K562 (cell line): ENCODE data around the gene POLR1A. TPM values are rescaled to one million over a fixed set of nuclear protein-coding genes. Genes with fewer than 3 reads are reported as not detected.

Experiments
- ELF1 ChIP-seq: fragments of 200-800 bp; sonication (Bioruptor generic); IDR thresholded peaks from 2 replicates; pipeline ENCODE4 v1.6.1; 2016; ENCODE audit warnings: missing genetic modification characterization, missing compliant biosample characterization
- FOS ChIP-seq: IDR thresholded peaks from 3 replicates; pipeline ENCODE4 v1.6.1; 2011; ENCODE audit not compliant: insufficient read length; ENCODE audit errors: extremely low read depth
- HCFC1 ChIP-seq: IDR thresholded peaks from 2 replicates; pipeline ENCODE4 v1.6.1; 2012; ENCODE audit warnings: low read depth, low read length, improper control_type of control experiment
- HNRNPUL1 ChIP-seq: fragments of 200-400 bp; formaldehyde crosslinking; IDR thresholded peaks from 2 replicates; pipeline ENCODE4 v1.6.1; 2017; ENCODE audit warnings: low read length
- JUND ChIP-seq, 2 experiments: IDR thresholded peaks; 2 replicates in 1 of 2; 3 replicates in 1 of 2; pipeline ENCODE4 v1.6.1; 2011; ENCODE audit warnings: borderline replicate concordance in 2 of 2, low read depth in 2 of 2, low read length in 2 of 2, improper control_type of control experiment in 1 of 2, missing biosample characterization in 1 of 2, missing genetic modification characterization in 1 of 2, missing genetic modification reagents in 1 of 2
- NR2F6 ChIP-seq: fragments of 450-650 bp; formaldehyde crosslinking; IDR thresholded peaks from 2 replicates; pipeline ENCODE4 v1.4.0; 2020; ENCODE audit warnings: mild to moderate bottlenecking
- PHF8 ChIP-seq: fragments of 200-600 bp; sonication (generic); IDR thresholded peaks from 2 replicates; pipeline ENCODE4 v1.6.1; 2012; ENCODE audit warnings: mixed run types, mild to moderate bottlenecking, inconsistent platforms, low read length, moderate library complexity, borderline replicate concordance
- POLR3G ChIP-seq: IDR thresholded peaks from 2 replicates; pipeline ENCODE4 v1.6.1; 2011; ENCODE audit not compliant: insufficient read length, insufficient replicate concordance; ENCODE audit errors: extremely low read depth
- RB1 ChIP-seq: fragments of 450-650 bp; IDR thresholded peaks from 2 replicates; pipeline ENCODE4 v1.6.1; 2017; ENCODE audit warnings: low read depth, mild to moderate bottlenecking
- RBBP5 ChIP-seq: fragments of 200-600 bp; sonication (generic); IDR thresholded peaks from 2 replicates; pipeline ENCODE4 v1.6.1; 2012; ENCODE audit warnings: borderline replicate concordance, mild to moderate bottlenecking, low read length, control low read depth, inconsistent platforms; ENCODE audit not compliant: insufficient read depth, poor library complexity, severe bottlenecking
- RBM17 ChIP-seq: fragments of 200-400 bp; formaldehyde crosslinking; IDR thresholded peaks from 2 replicates; pipeline ENCODE4 v1.6.1; 2017; ENCODE audit warnings: low read depth, mild to moderate bottlenecking, low read length, borderline replicate concordance
- ZBTB2 ChIP-seq: fragments of 450-650 bp; IDR thresholded peaks from 2 replicates; pipeline ENCODE4 v1.6.1; 2016; ENCODE audit warnings: antibody characterized with exemption
- ZBTB43 ChIP-seq: sonication (generic); formaldehyde crosslinking; IDR thresholded peaks from 2 replicates; pipeline ENCODE4 v1.8.0; 2023; ENCODE audit warnings: mild to moderate bottlenecking, missing genetic modification reagents
- ZEB2 ChIP-seq: fragments of 450-650 bp; IDR thresholded peaks from 2 replicates; pipeline ENCODE4 v1.6.1; 2016
- ZFP1 ChIP-seq: fragments of 450-650 bp; formaldehyde crosslinking; IDR thresholded peaks from 2 replicates; pipeline ENCODE4 v1.4.0; 2020; ENCODE audit warnings: mild to moderate bottlenecking, mixed read lengths
- ZNF12 ChIP-seq: sonication (generic); formaldehyde crosslinking; IDR thresholded peaks from 2 replicates; pipeline ENCODE4 v1.4.0; 2020; ENCODE audit warnings: mild to moderate bottlenecking, missing genetic modification reagents
- ZNF668 ChIP-seq: fragments of 250-450 bp; sonication (Bioruptor Pico); IDR thresholded peaks from 2 replicates; pipeline ENCODE4 v1.8.0; 2022; ENCODE audit warnings: mild to moderate bottlenecking, inconsistent platforms
- ZNF717 ChIP-seq: fragments of 250-450 bp; sonication (Bioruptor Pico); IDR thresholded peaks from 2 replicates; pipeline ENCODE4 v1.5.0; 2021
- polyA plus RNA-seq, 8 experiments: library from polyadenylated mRNA; depleted of rRNA in 4 of 8; stranded (reverse) in 5 of 8; unstranded in 3 of 8; fragments of >200 nt; fragmentation: Nextera tagmentation in 2 of 8; fragmentation: Illumina TruSeq in 1 of 8; extraction: Ambion mirVana in 2 of 8; extraction: Trizol in 1 of 8; gene quantifications; 2 replicates each; pipeline versions ENCODE4 v1.2.1 to v1.2.3, GENCODE V29; 2011 to 2014; ENCODE audit warnings: inconsistent platforms in 1 of 8, missing spikeins in 1 of 8
- total RNA-seq, 7 experiments: library from RNA; depleted of rRNA in 6 of 7; stranded (reverse); fragments of >200 nt in 6 of 7; fragmentation: Illumina TruSeq in 2 of 7; extraction: Trizol in 2 of 7; gene quantifications; 2 replicates each; pipeline versions ENCODE4 v1.2.1 to v1.2.3, GENCODE V29; 2011 to 2021; ENCODE audit warnings: low replicate concordance in 1 of 7
- TF ChIP-seq, protein P1 (sequence below): fragments of 450-650 bp; IDR thresholded peaks from 2 replicates; pipeline ENCODE4 v1.6.1; 2016; ENCODE audit warnings: missing biosample characterization, missing genetic modification characterization
- TF ChIP-seq, protein P2 (sequence below), 2 experiments: IDR thresholded peaks; 2 replicates each; pipeline ENCODE4 v1.6.1; 2011; ENCODE audit warnings: borderline replicate concordance in 1 of 2, control low read depth in 1 of 2, low read depth in 1 of 2, low read length in 1 of 2, mild to moderate bottlenecking in 1 of 2, mixed read lengths in 1 of 2, moderate library complexity in 1 of 2; ENCODE audit not compliant: insufficient read depth in 1 of 2, insufficient read length in 1 of 2, poor library complexity in 1 of 2, severe bottlenecking in 1 of 2; ENCODE audit errors: extremely low read depth in 1 of 2

The POLR1A gene
- total and polyA plus RNA-seq, 9 of the 15 experiments (the other 6 are each of a cell fraction or from before 2014, with no cell fraction given): 3.0 to 72.1 (median 21.8) TPM

DNA sequence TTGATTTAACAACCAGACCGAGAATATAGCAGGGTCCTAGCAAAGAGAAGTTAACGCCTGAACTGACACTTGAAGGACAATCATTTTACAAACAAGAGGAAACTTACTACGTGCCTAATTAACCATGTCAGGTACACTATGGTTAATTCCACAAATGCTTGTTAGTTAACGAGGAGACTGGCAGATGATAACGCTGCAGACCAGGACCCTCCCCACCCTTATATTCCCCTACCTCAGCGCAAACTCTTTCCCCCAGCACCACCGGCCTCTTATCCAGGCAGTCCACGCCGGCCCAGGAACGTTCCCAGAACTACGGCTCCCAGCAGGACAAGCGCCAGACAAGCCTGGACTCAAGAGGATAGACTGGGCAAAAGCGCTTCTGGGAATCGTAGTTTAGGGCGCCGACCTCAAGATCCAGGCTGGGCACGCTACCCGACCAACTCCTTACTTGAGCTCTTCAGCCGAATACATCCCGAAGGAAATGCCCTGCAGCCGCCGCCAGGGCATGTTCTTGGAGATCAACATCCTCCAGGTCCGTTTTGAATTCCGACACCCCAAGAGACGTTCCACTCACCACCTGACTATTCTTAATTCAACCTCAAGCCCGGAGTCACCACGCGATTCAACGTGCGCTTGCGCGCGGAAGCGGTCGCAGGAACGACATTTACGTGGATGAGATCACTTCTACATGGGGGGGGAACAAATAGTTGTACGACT, at the start of gene POLR1A (continued):
- TF ChIP-seq RB1 (no peak), ZBTB43 (no peak), FOS (no peak), RBM17 (no peak), ZFP1 (no peak), ZNF717 (CRISPR knock-in tag) (no peak), PHF8 (peak; percentile 79; the same call in 1 of the 2 replicates), ZNF12 (no peak), HNRNPUL1 (no peak), POLR3G (no peak), HCFC1 (peak; percentile 97), JUND (IDR thresholded peaks at IDR 0.05; ENCODE audit: borderline replicate concordance, low read depth, low read length) (no peak), JUND (tag; IDR thresholded peaks at IDR 0.05; ENCODE audit: borderline replicate concordance, low read depth, low read length) (peak; percentile 65; the same call in 1 of the 3 replicates), ELF1 (tag) (no peak), RBBP5 (peak; percentile 32), ZNF668 (CRISPR knock-in tag) (no peak), ZBTB2 (peak; percentile 96), ZEB2 (no peak), NR2F6 (CRISPR knock-in tag) (no peak)
- TF ChIP-seq, protein P1, sequence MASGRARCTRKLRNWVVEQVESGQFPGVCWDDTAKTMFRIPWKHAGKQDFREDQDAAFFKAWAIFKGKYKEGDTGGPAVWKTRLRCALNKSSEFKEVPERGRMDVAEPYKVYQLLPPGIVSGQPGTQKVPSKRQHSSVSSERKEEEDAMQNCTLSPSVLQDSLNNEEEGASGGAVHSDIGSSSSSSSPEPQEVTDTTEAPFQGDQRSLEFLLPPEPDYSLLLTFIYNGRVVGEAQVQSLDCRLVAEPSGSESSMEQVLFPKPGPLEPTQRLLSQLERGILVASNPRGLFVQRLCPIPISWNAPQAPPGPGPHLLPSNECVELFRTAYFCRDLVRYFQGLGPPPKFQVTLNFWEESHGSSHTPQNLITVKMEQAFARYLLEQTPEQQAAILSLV (tag): no peak
- TF ChIP-seq, protein P2, sequence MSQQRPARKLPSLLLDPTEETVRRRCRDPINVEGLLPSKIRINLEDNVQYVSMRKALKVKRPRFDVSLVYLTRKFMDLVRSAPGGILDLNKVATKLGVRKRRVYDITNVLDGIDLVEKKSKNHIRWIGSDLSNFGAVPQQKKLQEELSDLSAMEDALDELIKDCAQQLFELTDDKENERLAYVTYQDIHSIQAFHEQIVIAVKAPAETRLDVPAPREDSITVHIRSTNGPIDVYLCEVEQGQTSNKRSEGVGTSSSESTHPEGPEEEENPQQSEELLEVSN (IDR thresholded peaks at IDR 0.05; ENCODE audit: borderline replicate concordance in 1 of 2, extremely low read depth in 1 of 2, insufficient read depth in 1 of 2, insufficient read length in 1 of 2, low read depth in 1 of 2, low read length in 1 of 2, poor library complexity in 1 of 2, severe bottlenecking in 1 of 2): no peak
